ENCODE results near the gene FAM114A2.

The FAM114A2 gene

DNA sequence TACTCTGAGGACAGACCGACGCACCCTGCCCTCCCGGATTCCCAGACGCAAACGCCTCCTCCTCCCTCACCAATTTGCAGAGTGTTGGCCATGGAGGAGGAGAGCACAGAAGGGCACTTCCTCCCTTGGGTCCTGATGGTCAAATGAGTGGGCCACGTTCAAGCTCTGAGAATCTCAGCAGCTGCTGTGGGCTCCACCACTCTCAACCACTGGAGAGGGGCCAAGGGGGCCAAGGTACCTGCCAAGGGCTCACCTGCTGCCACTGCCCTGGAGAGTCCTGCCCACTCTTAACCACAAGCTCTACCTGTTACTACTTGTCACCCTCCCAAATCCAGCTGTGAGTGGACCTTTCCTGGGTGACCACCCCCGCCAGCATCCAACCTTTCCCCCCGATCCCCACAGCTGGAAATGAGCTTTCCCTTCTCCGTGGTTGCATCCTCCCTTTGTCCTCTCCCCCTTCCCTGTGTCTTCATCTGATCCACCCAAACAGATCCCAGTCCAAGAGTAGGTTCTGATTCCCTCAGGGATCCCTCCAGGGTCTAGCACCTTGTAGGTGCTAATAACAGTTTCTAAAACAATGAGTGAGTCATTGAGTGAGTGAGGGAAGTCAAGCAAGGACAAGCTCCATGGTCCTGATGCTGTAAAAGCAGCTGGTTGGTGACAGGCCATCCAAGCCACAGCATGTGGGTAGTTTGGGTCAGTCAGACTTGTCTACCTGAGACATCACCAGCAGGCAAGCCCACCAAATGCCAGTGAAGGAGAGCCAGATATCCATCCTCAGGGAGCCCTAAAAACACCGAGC, 69.7 kb downstream of the FAM114A2 start:
- TF ChIP-seq, protein P1, sequence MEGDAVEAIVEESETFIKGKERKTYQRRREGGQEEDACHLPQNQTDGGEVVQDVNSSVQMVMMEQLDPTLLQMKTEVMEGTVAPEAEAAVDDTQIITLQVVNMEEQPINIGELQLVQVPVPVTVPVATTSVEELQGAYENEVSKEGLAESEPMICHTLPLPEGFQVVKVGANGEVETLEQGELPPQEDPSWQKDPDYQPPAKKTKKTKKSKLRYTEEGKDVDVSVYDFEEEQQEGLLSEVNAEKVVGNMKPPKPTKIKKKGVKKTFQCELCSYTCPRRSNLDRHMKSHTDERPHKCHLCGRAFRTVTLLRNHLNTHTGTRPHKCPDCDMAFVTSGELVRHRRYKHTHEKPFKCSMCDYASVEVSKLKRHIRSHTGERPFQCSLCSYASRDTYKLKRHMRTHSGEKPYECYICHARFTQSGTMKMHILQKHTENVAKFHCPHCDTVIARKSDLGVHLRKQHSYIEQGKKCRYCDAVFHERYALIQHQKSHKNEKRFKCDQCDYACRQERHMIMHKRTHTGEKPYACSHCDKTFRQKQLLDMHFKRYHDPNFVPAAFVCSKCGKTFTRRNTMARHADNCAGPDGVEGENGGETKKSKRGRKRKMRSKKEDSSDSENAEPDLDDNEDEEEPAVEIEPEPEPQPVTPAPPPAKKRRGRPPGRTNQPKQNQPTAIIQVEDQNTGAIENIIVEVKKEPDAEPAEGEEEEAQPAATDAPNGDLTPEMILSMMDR (IDR thresholded peaks at IDR 0.05; ENCODE audit: insufficient read depth, low read depth, low read length, missing control alignments), result no peak
- H3K4me3 ChIP-seq (ENCODE audit: low read length), result no peak overlapping the region
- DNase-seq (ENCODE audit: low read depth), result no peak

GRCh38 chr5:153964880-153965645, 73.6 kb downstream of the FAM114A2 start:
- TF ChIP-seq, protein P1 (IDR thresholded peaks at IDR 0.05; ENCODE audit: insufficient read depth, low read depth, low read length, missing control alignments), result peak; percentile 95
- peak; percentile 62 for DNase-seq (ENCODE audit: low read depth)

DNA sequence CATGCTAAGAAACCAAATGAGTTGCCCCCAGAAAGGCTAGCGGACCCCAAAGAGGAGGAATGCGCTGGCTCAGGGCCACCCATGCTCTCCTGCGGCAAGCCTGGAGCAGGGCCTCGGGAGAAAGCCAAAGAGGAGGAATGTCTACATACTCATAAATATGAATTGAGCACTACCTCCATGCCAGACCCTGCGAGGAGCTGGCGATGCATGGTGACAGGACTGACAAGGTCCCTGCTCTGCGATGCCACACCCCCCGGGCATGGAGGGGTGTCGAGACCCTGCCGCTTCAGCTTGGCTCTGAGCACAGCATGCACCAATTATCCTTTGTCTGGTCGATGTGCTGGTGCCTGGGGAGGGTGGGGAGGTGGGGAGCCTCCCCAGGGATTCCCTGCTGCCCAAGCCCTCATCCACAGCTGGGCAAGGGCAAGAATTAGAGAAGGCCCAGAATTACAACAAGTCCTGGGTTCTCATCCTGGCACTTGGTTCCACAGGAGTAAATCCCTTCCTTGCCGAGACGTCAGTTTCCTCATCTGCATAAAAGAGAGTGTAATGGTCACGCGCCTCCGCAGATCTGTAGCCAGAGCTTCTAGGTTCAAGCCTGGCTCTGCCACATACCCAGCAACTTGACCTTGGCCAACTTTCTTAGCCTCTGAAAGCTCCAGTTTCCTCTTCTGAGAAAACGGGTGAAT, 74.4 kb downstream of the FAM114A2 start:
- DNase-seq (ENCODE audit: low read depth), result no peak
- H3K4me3 ChIP-seq (ENCODE audit: low read length), result no peak overlapping the region
- TF ChIP-seq, protein P1 (IDR thresholded peaks at IDR 0.05; ENCODE audit: insufficient read depth, low read depth, low read length, missing control alignments), result no peak

More at GRCh38 chr5:153964880-153965645, 73.6 kb downstream of the FAM114A2 start:
- no peak overlapping the region for H3K4me3 ChIP-seq (ENCODE audit: low read length)

- H3K4me3 ChIP-seq (ENCODE audit: low read length), result no peak overlapping the region
- DNase-seq (ENCODE audit: low read depth), result no peak
- TF ChIP-seq, protein P1 (IDR thresholded peaks at IDR 0.05; ENCODE audit: insufficient read depth, low read depth, low read length, missing control alignments), result no peak
Measured at GRCh38 chr5:153960269-153961215, 78.2 kb downstream of the FAM114A2 start.

- no peak for DNase-seq (ENCODE audit: low read depth)
- H3K4me3 ChIP-seq (ENCODE audit: low read length), result no peak overlapping the region
- TF ChIP-seq, protein P1 (IDR thresholded peaks at IDR 0.05; ENCODE audit: insufficient read depth, low read depth, low read length, missing control alignments), result no peak
Measured at GRCh38 chr5:153959134-153959957, 79.4 kb downstream of the FAM114A2 start.
